Cortex of kidney (tissue), 1 donor: ENCODE results near the gene ILF2.
"Not testable (repeated sequence)": the region's sequence is repeated elsewhere in the genome, so short reads cannot be mapped to it uniquely, and the experiment has no call there.

ENCODE experiments used
- DNase-seq: peaks from one replicate; lab custom pipeline; 2025; lab: John Stamatoyannopoulos, UW

Gene ILF2

GRCh38 chr1:153649137-153649862 lies 21.5 kb downstream of the ILF2 start:
- no peak for DNase-seq

DNA sequence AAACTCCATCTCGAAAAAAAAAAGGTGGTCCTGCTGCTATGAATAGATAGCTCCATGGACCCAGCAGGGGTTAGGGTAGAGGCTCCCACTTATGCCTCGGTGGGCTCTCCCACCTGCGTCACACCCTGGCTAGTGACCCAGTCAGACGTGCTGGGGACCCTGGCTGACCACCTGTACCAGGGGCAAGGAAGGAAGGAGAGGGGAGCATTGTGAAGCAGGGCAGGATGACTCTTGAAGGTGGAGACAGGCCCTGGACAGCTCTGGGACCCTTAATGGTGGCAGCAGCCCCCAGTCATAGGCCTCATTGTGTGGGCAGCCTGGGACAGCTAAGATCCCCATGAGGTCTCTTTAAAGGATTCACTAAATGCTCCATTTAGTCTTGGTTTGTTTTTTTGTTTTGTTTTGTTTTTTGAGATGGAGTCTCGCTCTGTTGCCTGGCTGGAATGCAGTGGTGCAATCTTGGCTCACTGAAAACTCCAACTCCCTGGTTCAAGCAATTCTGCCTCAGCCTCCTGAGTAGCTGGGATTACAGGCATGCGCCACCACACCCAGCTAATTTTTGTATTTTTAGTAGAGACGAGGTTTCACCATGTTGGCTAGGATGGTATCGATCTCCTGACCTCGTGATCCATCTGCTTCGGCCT lies 22.7 kb downstream of the ILF2 start:
- no peak for DNase-seq

GRCh38 chr1:153647346-153647714 lies 23.5 kb downstream of the ILF2 start:
- DNase-seq = no peak

DNA sequence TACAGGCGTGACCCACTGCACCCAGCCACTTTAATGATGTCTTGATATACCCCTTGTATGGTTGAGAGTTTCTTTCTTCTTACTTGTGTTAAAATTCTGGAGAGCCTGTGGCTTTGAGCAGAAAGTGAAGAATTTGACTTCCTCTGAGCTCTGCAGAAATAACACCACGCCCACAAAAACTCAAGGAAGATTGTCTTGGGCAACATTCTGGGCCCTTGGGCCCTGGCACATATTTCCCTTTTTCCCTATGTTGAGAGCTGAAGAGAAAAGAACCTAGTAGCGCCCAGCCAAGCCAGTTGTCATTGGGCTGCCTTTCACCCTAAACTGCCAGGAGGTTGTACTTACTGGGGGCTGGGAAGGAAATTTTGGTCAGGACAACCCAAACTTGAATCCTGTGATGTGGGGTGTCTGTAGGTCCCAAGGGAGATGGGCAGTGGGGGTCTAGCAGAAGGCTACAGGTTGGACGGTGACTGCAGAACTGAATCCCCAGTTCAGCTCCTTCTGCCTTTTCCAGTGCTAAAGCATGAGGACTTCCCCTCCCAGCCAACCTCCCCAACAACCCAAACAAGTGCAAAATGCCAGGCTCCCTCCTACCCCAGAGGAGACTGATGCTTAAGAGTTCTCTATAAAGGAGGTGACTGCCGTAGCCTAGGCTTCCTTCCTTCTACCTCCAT lies 24.0 kb downstream of the ILF2 start:
- no peak for DNase-seq

GRCh38 chr1:153643816-153644215 lies 27.0 kb downstream of the ILF2 start:
- DNase-seq = no peak

DNA sequence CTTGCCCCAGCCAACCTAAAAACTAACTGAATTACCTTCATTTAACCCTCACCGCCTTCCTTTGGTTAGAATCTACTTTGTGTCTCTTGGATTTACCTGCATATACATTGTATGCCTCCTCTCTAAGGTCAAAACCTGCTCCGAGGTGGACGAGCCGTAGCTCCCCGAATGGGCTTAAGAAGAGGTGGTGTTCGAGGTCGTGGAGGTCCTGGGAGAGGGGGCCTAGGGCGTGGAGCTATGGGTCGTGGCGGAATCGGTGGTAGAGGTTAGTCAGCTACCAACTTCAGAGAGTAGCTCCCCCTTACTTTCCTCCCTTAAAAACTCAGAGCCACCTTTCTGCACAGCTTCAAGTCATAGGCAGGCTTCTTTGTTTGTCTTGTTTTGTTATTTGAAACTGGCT lies 27.7 kb downstream of the ILF2 start:
- DNase-seq = no peak

- DNase-seq = no peak
Measured at GRCh38 chr1:153642161-153642560, 28.6 kb downstream of the ILF2 start.

GRCh38 chr1:153640861-153641260 lies 29.9 kb downstream of the ILF2 start:
- no peak for DNase-seq

DNA sequence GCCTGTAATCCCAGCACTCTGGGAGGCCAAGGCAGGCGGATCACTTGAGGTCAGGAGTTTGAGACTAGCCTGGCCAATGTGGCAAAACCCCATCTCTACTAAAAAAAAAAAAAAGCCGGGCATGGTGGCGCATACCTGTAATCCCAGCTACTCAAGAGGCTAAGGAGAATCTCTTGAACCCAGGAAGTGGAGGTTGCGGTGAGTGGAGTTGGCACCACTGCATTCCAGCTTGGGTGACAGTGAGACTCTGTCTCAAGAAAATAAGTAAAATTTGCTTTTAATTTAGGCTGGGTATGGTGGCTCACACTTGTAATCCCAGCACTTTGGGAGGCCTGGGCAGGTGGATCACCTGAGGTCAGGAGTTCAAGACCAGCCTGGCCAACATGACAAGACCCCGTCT lies 30.6 kb downstream of the ILF2 start:
- not testable (repeated sequence) for DNase-seq

- DNase-seq = no peak
Measured at GRCh38 chr1:153639280-153639679, 31.5 kb downstream of the ILF2 start.

DNA sequence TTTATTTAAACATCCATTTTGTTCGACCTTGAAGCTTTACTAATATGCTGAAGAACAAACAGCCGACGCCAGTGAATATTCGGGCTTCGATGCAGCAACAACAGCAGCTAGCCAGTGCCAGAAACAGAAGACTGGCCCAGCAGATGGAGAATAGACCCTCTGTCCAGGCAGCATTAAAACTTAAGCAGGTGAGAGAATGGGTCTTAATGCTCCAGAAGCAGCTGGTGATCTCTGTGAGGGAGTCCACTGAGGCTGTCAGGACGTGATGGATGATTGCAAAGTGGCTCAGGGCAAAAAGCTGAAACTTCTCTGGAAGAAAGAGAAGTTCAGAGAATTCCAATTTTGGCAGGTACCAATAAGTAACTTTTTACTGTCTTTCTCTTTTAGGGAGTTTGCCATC lies 32.5 kb downstream of the ILF2 start:
- no peak for DNase-seq

DNA sequence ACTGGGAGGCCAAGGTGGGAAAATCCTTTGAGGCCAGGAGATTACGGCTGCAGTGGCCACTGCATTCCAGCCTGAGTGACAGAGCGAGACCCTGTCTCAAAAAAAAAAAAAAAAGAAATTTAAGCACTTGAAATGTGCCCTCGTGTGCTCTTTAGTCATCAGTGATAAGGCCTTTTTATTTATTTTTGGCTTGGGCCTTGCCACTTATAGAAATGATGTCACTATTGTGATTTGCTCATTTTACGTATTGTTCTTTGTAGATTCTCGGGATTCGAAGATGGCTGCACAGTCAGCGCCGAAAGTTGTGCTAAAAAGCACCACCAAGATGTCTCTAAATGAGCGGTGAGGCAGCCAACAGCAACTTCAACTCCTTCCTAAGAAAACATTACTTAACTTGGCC lies 34.5 kb downstream of the ILF2 start:
- no peak for DNase-seq

GRCh38 chr1:153635872-153636271 lies 34.9 kb downstream of the ILF2 start:
- DNase-seq = no peak

- DNase-seq = peak; percentile 47
Measured at GRCh38 chr1:153633754-153634665, 36.8 kb downstream of the ILF2 start, which contains the start of gene CHTOP. CHTOP (plus strand) TSS chr1:153634066; CDS start chr1:153636589, 2,523 bp downstream.

DNA sequence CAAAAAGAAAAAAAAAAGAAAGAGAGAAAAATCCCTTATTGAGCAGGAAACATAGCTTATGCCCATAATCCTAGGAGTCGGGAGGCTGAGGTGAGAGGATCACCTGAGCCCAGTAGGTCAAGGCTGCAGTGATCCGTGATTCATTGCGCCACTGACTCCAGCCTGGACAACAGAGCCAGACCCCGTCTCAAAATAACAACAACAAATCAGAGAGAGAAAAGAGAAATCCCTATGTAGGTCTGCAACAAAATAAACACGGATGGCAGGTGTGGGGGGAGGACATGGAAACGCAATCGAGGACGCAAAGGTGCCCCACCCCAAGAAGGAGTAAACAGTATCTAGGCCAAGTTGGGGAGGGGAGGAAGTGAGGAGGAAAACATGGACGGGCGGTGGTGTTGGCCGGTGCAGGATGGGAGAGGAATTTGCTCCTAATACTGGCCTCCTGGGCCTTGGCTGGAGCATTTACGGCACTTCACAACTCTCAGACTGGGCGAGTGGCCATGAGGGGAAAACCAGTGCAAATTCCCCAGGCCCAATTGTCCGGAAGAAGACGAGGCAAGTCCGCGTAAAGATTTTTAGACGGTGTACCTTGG lies 37.5 kb downstream of the ILF2 start:
- no peak for DNase-seq

DNA sequence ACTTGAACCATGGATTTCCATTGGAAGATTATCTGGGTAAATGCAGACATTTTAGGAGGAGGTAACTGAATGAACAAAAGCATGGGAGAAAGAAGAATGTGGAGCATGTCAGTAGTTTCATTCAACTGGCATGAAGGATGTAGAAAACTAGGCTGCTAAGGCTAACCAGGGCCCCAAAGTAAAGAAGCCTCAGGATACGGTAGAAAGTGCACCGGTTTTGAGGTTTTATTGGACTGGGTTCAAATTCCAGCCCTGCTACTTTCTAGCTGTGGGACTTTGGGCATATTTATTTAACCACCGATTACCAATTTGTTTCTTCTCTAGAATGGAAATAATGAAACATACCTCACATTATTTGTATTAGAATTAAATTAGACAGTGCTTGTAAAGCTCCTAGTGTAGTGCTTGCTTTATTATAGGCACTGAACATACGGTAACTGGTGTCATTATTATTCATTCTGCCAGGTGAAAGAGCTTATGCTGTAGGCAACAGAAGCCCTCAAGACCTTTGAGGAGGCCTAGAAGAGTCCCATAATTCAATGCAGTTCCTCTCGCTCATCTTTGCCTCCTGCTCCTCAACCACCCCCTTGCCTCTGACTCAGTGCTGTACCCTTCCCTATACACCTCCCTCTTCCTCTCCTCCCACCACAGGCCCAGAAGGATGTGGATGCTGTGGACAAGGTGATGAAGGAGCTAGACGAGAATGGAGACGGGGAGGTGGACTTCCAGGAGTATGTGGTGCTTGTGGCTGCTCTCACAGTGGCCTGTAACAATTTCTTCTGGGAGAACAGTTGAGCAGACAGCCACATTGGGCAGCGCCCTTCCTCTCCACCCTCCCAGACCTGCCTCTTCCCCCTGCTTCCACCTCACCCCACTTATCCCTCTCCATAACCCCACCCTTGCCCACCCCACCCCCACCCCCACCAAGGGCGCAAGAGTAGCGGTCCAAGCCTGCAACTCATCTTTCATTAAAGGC lies 39.5 kb downstream of the ILF2 start:
- DNase-seq = no peak

GRCh38 chr1:153630384-153630783 lies 40.4 kb downstream of the ILF2 start:
- no peak for DNase-seq

DNA sequence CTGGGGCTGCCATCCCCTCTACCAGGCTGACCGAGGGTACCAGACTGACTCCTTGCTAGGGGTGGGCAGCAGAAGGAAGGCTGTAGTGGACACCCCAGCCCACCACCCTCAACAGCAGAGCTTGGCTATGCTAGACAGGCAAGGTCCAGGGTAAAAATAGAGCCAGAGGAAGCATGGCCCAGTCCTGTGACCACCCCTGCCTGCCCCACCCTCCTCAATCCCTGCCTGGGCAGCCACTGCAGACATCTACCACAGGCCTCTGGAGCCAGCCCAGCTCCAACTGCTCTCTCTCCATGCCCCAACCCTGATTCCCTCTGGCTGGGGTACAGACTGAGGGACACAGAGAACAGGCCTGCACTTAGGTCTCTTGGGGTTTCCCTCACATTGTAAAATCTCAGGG lies 40.8 kb downstream of the ILF2 start:
- DNase-seq = no peak

GRCh38 chr1:153629343-153629665 lies 41.5 kb downstream of the ILF2 start:
- DNase-seq = no peak

- DNase-seq = no peak
Measured at GRCh38 chr1:153628638-153629342, 42.0 kb downstream of the ILF2 start.
